Adipocyte (in vitro differentiated cells): Measurements from ENCODE around the gene ZNF354B.
"Not testable (repeated sequence)": the region's sequence is repeated elsewhere in the genome, so short reads cannot be mapped to it uniquely, and the experiment has no call there.

Experiments used
- DNase-seq: peaks from one replicate; pipeline ENCODE4 v3.0.0-alpha.2; 2015; ENCODE audit warnings: low read depth
- H3K27me3 ChIP-seq: replicated peaks from 2 replicates; pipeline ENCODE4 v1.7.0; 2013; ENCODE audit warnings: mild to moderate bottlenecking, low read length, moderate library complexity; ENCODE audit not compliant: control insufficient read depth, insufficient read depth
- H3K36me3 ChIP-seq: 2 replicates; pipeline ENCODE4 v1.7.0; 2013; ENCODE audit warnings: low read length, mild to moderate bottlenecking, moderate library complexity; ENCODE audit not compliant: control insufficient read depth, insufficient read depth, severe bottlenecking
- H3K4me1 ChIP-seq: 2 replicates; pipeline ENCODE4 v1.7.0; 2013; ENCODE audit warnings: mild to moderate bottlenecking, low read length, moderate library complexity; ENCODE audit not compliant: control insufficient read depth, insufficient read depth
- H3K4me3 ChIP-seq: 2 replicates; pipeline ENCODE4 v1.7.0; 2013; ENCODE audit warnings: mild to moderate bottlenecking, low read length, moderate library complexity
- H3K9ac ChIP-seq: 2 replicates; pipeline ENCODE4 v1.7.0; 2013; ENCODE audit warnings: mild to moderate bottlenecking, low read length, moderate library complexity
- H3K9me3 ChIP-seq: 2 replicates; pipeline ENCODE4 v1.7.0; 2013; ENCODE audit warnings: mild to moderate bottlenecking, low read length, moderate library complexity; ENCODE audit not compliant: control insufficient read depth

ZNF354B gene

DNA sequence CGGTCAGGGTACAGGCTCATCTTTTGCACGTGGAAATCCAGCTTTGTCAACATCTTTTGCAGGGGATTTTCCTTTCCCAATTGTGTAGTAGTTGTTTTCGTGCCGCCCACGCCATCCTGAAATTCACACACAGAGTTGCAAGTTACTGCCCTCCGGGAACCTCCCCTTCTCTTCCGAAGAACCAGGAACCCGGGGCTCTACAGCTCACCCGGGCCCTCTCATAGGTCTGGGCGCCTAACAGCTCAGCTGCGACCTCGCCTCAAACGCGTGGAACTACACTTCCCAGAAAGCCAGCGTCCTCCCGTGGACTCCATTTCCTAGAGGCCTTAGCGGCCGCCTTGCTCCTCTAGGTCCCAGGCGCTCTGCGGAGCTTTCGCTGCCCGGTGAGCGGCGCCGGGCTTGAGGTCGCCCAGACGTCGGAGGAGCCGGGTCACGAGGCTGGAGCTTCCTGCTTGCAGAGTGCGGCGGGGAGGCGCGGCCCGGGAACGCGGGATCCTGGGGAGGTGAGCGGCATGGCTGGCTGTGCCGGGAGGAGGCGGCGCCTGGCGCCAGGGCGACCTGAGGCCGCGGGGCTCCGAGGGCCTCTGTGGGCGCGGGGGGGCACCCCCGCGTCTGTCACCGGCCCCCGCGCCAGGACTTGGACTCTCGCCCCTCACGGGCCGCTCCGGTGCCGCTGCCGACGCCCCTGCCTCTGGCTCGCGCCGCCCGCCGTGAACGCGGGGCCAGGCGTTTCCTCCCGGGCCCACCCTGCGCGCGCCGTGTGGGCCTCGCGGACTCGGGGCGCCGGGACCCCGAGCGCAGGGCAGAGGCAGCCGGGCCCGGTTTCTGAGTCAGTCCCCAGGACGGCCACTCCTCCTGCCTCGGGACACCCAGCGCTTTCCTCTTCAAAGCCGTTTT, at the start of gene ZNF354B:
ZNF354B (plus strand) TSS at position 329 of the 897 bp plus-strand sequence. CDS start 1,095 bp downstream, outside the sequence.
- H3K9ac ChIP-seq: peak within 1 kb of the TSS; percentile 91
- peaks cover 11% of the 10 kb centered on the region for H3K4me1 ChIP-seq
- DNase-seq: peak; percentile 98
- peaks cover 16% of the 10 kb centered on the region for H3K36me3 ChIP-seq
- H3K27me3 ChIP-seq: no peaks in the 10 kb centered on the region
- no peaks in the 10 kb centered on the region for H3K9me3 ChIP-seq
- peak within 1 kb of the TSS; percentile 87 for H3K4me3 ChIP-seq

- Histone ChIP-seq H3K4me3 (no peak overlapping the region), H3K36me3 (no peaks in the 10 kb centered on the region), H3K27me3 (no peaks in the 10 kb centered on the region), H3K4me1 (no peaks in the 10 kb centered on the region), H3K9me3 (no peaks in the 10 kb centered on the region), H3K9ac (no peak overlapping the region)
- DNase-seq: no peak
These were observed 42.2 kb upstream of the ZNF354B start for GRCh38 chr5:178817506-178817905.

DNA sequence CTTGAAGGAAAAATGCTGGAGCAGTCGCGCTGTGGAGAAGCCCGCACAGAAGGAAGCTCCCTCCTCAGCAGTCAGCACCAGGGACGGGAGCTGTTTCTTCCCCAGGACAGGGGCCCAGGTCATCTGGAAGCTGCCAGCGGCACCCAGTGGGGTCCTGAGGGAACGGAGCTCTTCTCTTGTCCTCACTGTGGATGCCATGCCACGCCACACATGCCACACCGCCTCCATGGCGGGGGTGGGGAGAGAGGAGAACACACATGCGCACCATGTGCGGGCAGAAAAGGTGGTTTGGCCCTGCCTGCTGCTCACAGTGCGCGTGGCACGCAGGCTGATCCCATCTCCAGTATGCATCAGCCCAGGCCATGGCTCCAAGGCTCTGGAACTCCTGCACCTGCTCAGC, 41.7 kb upstream of the ZNF354B start:
- no peaks in the 10 kb centered on the region for H3K9me3 ChIP-seq
- no peak overlapping the region for H3K9ac ChIP-seq
- H3K4me1 ChIP-seq: no peaks in the 10 kb centered on the region
- no peak for DNase-seq
- no peaks in the 10 kb centered on the region for H3K36me3 ChIP-seq
- H3K4me3 ChIP-seq: no peak overlapping the region
- H3K27me3 ChIP-seq: no peaks in the 10 kb centered on the region

GRCh38 chr5:178820001-178820400, 39.8 kb upstream of the ZNF354B start:
- Histone ChIP-seq H3K9me3 (no peaks in the 10 kb centered on the region), H3K4me3 (no peak overlapping the region), H3K27me3 (no peaks in the 10 kb centered on the region), H3K9ac (no peak overlapping the region), H3K36me3 (no peaks in the 10 kb centered on the region), H3K4me1 (no peaks in the 10 kb centered on the region)
- DNase-seq: no peak

DNA sequence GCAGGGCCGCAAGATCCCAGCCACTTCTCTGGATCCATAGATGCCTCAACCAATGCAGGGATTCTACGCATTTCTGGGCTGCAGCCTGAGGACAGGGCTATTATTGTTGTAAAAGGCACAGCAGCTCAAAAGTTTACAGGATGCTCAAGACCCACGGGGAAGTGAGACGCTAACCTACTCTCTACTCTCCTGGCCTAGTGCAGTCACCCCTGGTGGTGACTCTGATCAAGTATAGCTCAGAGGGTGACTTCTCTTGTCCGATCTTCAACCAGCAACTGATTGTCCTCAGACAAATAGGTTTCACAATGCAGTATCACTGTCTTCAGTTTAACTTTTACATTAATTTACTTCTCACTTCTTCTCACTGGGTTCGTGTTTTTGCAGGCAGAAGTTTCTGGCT, 34.3 kb upstream of the ZNF354B start:
- no peak overlapping the region for H3K9ac ChIP-seq
- H3K36me3 ChIP-seq: no peaks in the 10 kb centered on the region
- peaks cover 9% of the 10 kb centered on the region for H3K4me1 ChIP-seq
- no peak overlapping the region for H3K4me3 ChIP-seq
- DNase-seq: no peak
- H3K9me3 ChIP-seq: no peaks in the 10 kb centered on the region
- no peaks in the 10 kb centered on the region for H3K27me3 ChIP-seq

GRCh38 chr5:178826216-178826615, 33.5 kb upstream of the ZNF354B start:
- Histone ChIP-seq H3K4me1 (peaks cover 9% of the 10 kb centered on the region), H3K27me3 (no peaks in the 10 kb centered on the region), H3K36me3 (no peaks in the 10 kb centered on the region), H3K9ac (no peak overlapping the region), H3K4me3 (no peak overlapping the region), H3K9me3 (no peaks in the 10 kb centered on the region)
- DNase-seq: no peak

DNA sequence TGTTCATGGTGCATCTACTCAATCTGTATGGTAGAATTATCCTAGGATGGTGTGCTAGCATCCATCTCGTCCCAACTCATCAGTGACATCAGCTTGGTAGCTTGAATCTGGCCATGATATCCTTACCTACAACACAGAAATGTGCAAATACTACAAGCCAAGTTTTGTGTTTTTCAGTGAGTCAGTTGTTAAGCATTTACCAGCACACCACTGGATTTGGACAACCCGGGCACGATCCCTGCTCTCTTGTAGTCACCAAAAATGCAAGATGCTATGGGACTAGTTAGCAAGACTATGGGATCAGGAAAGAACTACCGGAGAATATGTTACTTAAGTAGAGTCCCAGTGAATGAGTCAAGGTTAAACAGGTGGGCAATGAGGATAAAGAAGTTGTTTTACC, 32.1 kb upstream of the ZNF354B start:
- no peaks in the 10 kb centered on the region for H3K36me3 ChIP-seq

GRCh38 chr5:178831049-178831448, 28.7 kb upstream of the ZNF354B start:
- Histone ChIP-seq H3K9me3 (no peaks in the 10 kb centered on the region), H3K4me1 (peaks cover 9% of the 10 kb centered on the region), H3K36me3 (no peaks in the 10 kb centered on the region), H3K27me3 (no peaks in the 10 kb centered on the region), H3K9ac (no peak overlapping the region), H3K4me3 (no peak overlapping the region)
- DNase-seq: no peak

More for the DNA sequence above, 32.1 kb upstream of the ZNF354B start:
- H3K4me1 ChIP-seq: peaks cover 9% of the 10 kb centered on the region
- no peak overlapping the region for H3K4me3 ChIP-seq
- H3K27me3 ChIP-seq: no peaks in the 10 kb centered on the region
- H3K9ac ChIP-seq: no peak overlapping the region
- no peaks in the 10 kb centered on the region for H3K9me3 ChIP-seq
- no peak for DNase-seq

GRCh38 chr5:178832618-178833201, 27.0 kb upstream of the ZNF354B start:
- H3K4me1 ChIP-seq: peaks cover 9% of the 10 kb centered on the region
- H3K4me3 ChIP-seq: no peak overlapping the region
- no peaks in the 10 kb centered on the region for H3K27me3 ChIP-seq
- H3K36me3 ChIP-seq: no peaks in the 10 kb centered on the region
- no peak overlapping the region for H3K9ac ChIP-seq
- DNase-seq: no peak
- no peaks in the 10 kb centered on the region for H3K9me3 ChIP-seq

DNA sequence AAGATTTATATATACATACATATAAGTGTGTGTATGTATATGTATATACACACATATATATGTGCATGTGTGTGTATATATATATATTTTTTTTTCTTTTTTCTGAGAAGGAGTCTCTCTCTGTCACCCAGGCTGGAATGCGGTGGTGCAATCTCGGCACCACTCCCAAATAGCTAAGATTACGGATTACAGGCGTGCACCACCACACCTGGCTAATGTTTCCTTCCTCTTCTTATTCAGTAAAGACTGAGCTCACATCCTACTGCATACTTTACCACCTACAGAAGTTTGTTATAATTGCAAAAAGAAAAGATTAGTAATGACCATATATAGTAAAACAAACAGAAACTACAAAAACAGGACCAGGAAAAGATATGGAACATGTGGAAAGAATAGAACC, 23.1 kb upstream of the ZNF354B start:
- Histone ChIP-seq H3K9me3 (no peaks in the 10 kb centered on the region), H3K36me3 (no peaks in the 10 kb centered on the region), H3K9ac (no peak overlapping the region), H3K4me1 (no peaks in the 10 kb centered on the region), H3K4me3 (no peak overlapping the region), H3K27me3 (no peaks in the 10 kb centered on the region)
- DNase-seq: no peak

DNA sequence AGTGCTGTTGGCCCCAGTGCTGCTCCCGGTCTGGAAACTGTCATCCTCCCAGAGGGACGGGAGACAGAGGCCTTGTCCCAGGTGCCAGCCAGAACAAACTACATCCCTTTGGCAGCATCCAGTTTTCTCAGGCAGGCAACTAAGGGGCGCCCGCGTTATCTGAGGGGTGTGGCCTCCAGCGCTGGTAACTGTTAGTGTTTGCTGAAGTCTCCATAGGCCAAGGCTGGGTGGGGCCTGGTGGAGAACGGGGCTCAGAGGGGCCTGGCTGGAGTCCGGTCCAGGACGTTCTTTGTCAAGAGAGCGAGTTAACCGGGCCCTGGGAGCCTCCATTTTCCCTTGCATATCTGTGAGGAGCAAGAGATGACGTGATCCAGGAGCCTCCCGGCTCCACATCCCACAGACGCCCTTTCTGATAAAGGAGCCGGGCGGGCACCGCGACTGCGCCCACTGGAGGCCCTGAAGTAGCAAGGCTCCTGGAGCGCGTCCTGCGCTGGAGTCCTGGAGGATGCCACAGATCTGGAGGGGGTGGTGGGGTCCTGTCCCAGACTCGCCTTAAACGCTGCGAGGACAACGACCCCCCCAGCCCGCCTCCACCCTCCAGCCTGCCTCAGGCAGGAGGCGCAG, 20.9 kb upstream of the ZNF354B start:
- not testable (repeated sequence) for H3K27me3 ChIP-seq, H3K4me1 ChIP-seq, H3K36me3 ChIP-seq, H3K9me3 ChIP-seq, H3K4me3 ChIP-seq, DNase-seq, H3K9ac ChIP-seq
